ENCODE results near the gene BIRC5.

The BIRC5 gene

GRCh38 chr17:78240839-78241238 is 26.8 kb downstream of the BIRC5 start:
- no peak for TF ChIP-seq CTCF (IDR thresholded peaks at IDR 0.05; ENCODE audit: low read depth, low read length)
- DNase-seq (ENCODE audit: low read depth in 2 of 2), result no peak
- H3K4me3 ChIP-seq (replicated peaks in 1 of 2; ENCODE audit: low read depth in 2 of 2, low read length in 2 of 2), result no peak overlapping the region

- no peak overlapping the region for H3K4me3 ChIP-seq (replicated peaks in 1 of 2; ENCODE audit: low read depth in 2 of 2, low read length in 2 of 2)
- peak; percentile 52 to 64 for DNase-seq (ENCODE audit: low read depth in 2 of 2)
- no peak for TF ChIP-seq CTCF (IDR thresholded peaks at IDR 0.05; ENCODE audit: low read depth, low read length)
These were observed 27.4 kb downstream of the BIRC5 start for GRCh38 chr17:78241277-78242023.

GRCh38 chr17:78242024-78242742 is 28.1 kb downstream of the BIRC5 start:
- DNase-seq (ENCODE audit: low read depth in 2 of 2), result no peak
- no peak for TF ChIP-seq CTCF (IDR thresholded peaks at IDR 0.05; ENCODE audit: low read depth, low read length)
- no peak overlapping the region for H3K4me3 ChIP-seq (replicated peaks in 1 of 2; ENCODE audit: low read depth in 2 of 2, low read length in 2 of 2)

GRCh38 chr17:78247304-78247703 is 33.3 kb downstream of the BIRC5 start:
- TF ChIP-seq CTCF (IDR thresholded peaks at IDR 0.05; ENCODE audit: low read depth, low read length), result no peak
- no peak for DNase-seq (ENCODE audit: low read depth in 2 of 2)

GRCh38 chr17:78248051-78248914 is 34.2 kb downstream of the BIRC5 start:
- TF ChIP-seq CTCF (IDR thresholded peaks at IDR 0.05; ENCODE audit: low read depth, low read length), result no peak
- no peak overlapping the region for H3K4me3 ChIP-seq (replicated peaks in 1 of 2; ENCODE audit: low read depth in 2 of 2, low read length in 2 of 2)
- no peak for DNase-seq (ENCODE audit: low read depth in 2 of 2)

More at GRCh38 chr17:78247304-78247703, 33.3 kb downstream of the BIRC5 start:
- no peak overlapping the region for H3K4me3 ChIP-seq (replicated peaks in 1 of 2; ENCODE audit: low read depth in 2 of 2, low read length in 2 of 2)

GRCh38 chr17:78249074-78249817 is 35.2 kb downstream of the BIRC5 start:
- H3K4me3 ChIP-seq (replicated peaks in 1 of 2; ENCODE audit: low read depth in 2 of 2, low read length in 2 of 2), result no peak overlapping the region
- no peak for DNase-seq (ENCODE audit: low read depth in 2 of 2)
- no peak for TF ChIP-seq CTCF (IDR thresholded peaks at IDR 0.05; ENCODE audit: low read depth, low read length)
